Activated T-cell treated with anti-CD3 and anti-CD28 coated beads, Interleukin-2, amount 50 U/mL, for 1 hour (primary cell): ENCODE results near the gene PCID2.
"Not testable (repeated sequence)": the region's sequence is repeated elsewhere in the genome, so short reads cannot be mapped to it uniquely, and the experiment has no call there.

Source experiments
- DNase-seq: peaks from one replicate; pipeline ENCODE4 v3.0.0-alpha.2; 2020

PCID2 gene

DNA sequence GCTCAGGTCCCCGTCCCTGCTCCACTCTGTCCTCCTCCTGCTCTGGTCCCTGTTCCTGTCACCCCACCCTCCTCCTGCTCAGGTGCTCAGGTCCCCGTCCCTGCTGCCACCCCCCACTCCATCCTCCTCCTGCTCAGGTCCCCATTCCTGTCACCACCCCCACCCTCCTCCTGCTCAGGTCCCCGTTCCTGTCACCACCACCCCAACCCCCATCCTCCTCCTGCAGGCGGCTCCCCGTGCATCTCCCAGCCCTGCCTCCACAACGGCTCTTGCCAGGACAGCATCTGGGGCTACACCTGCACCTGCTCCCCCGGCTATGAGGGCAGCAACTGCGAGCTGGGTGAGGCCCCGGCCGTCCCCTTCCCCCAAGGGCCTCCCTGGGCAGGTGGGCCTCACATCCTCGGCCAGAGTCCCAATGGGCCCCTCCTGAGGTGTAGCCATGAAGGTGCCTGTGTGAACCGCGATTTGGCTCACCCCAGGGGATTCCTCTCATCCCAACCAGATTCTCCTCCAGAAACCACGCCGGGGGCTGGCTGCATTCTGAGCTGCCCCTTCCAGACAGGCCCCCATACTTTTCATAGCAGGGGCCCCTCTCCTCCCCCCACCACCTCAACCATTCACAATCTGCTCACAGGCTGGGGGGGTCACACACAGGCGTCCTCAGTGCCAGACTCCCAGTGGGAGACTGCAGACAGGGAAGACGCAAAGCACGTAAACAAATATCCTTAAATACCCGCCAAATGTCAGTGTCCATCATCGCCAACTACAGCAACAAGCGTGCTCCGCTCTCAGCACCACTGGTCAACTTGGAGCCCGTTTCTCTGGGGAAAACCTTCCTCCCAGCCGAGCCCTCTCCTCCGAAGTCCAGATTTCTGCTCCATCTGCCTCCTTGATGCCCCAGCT, 45.4 kb downstream of the PCID2 start:
- no peak for DNase-seq

GRCh38 chr13:113161975-113162374, 46.5 kb downstream of the PCID2 start:
- not testable (repeated sequence) for DNase-seq

- no peak for DNase-seq
Observed at GRCh38 chr13:113161433-113161832, 47.0 kb downstream of the PCID2 start.

DNA sequence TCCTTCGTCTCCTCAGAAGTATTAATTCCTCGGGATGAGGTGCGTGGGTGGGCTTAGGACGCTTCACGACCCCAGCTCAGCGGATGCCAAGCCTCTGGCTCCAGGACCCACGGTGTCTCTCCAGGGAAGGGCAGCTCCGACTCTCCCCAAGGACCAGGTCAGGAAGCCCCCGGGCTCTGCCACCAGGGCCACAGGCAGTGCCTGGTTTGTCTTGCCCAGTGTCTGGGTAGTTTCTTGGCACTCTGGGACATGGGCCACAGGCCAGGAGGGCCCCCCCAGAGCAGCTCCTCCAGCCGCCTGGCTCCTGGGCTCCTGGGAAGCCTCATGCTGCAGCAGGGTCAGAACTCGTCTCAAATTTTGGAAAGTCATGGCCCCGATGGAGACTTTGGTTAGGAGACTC, 47.5 kb downstream of the PCID2 start:
- no peak for DNase-seq

- DNase-seq: no peak
Observed at GRCh38 chr13:113159701-113160100, 48.8 kb downstream of the PCID2 start.

DNA sequence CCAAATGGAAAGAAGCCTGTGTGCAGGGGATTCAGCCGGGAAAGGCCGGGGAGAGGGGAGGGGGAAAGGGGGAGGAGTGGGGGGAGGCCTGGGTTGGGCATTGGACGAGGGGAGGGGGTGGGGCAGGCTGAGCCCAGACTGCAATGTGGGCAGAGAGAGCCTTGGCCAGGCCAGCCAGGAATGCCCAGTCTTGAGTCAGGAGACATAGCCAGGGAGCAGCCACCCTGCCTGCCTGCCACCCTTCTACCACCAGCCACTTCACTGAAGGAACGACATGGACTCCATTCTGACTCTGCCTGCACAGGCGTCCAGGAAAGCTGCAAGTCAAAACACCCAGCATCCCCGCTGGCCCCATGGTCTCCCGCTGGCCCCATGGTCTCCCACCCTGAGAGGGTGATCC, 49.5 kb downstream of the PCID2 start:
- no peak for DNase-seq

DNA sequence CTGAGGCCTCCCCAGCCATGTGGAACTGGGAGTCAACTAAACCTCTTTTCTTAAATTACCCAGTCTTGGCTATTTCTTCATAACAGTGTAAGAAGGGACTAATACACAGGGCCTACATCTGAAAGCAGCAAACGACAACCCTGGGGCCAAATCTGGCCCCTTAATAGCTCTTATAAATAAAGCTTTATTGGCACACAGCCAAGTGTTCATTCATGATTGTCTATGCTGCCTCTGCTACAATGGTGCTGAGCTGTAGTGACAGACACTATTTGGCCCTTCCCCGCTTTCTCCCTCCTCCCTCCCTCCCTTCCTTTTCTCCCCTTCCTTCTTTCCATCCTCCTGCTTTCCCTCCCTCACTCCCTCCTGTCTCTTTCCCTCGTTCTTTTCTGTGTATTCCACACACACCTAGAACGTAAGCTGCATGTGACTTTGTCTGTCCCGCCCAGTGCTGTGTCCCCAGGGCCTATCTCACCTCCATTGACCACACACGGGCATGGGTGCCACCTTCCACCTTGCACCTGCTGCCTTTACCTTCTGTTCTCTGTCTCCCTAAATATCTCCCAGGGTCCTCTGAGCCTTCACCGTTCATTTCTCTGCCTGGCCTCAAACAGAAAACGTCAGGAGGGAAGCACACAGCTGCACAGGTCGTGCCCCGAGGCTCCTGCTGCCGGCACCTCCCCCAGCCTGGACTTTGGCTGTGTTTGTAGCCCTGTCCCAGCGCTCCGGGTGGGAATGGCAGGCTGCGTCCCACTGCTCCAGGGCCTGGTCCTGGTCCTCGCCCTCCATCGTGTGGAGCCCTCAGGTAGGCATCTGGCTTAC, 50.3 kb downstream of the PCID2 start, which contains the start of gene PROZ:
Gene PROZ, plus strand, starts transcription at position 720 of the 819 bp plus-strand sequence. Its CDS starts 13 bp downstream, at position 733.
- no peak for DNase-seq

- DNase-seq: no peak
Observed at GRCh38 chr13:113157206-113157928, 51.1 kb downstream of the PCID2 start.

DNA sequence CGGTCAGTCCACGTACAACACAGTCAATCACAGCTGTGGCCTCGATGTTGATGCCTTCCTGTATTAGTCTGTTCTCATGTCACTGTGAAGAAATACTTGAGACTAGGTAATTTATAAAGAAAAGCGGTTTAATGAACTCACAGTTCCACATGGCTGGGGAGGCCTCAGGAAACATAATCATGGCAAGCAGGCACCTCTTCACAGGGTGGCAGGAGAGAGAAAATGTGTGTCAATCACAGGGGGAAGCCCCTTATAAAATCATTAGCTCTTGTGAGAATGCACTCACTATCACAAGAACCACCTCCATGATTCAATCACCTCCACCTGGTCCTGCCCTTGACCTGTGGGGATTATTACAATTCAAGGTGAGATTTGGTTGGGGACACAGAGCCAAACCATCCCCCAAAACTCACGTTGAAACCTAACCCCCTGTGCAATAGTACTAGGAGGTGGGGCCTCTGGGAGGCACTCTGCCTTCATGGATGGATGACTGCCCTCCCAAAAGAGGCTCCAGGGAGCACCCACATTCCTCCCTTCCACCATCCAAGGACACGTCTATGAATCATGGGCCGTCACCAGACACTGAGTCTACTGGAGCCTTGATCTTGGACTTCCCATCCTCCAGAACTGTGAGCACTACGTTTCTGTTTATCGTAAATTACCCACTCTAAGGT, 52.4 kb downstream of the PCID2 start:
- DNase-seq: no peak

- DNase-seq: no peak
Observed at GRCh38 chr13:113155201-113155600, 53.3 kb downstream of the PCID2 start.

GRCh38 chr13:113153810-113154748, 54.4 kb downstream of the PCID2 start:
- DNase-seq: peak; percentile 74

GRCh38 chr13:113152984-113153809, 55.3 kb downstream of the PCID2 start:
- DNase-seq: peak; percentile 52

GRCh38 chr13:113152691-113152983, 55.8 kb downstream of the PCID2 start:
- no peak for DNase-seq

DNA sequence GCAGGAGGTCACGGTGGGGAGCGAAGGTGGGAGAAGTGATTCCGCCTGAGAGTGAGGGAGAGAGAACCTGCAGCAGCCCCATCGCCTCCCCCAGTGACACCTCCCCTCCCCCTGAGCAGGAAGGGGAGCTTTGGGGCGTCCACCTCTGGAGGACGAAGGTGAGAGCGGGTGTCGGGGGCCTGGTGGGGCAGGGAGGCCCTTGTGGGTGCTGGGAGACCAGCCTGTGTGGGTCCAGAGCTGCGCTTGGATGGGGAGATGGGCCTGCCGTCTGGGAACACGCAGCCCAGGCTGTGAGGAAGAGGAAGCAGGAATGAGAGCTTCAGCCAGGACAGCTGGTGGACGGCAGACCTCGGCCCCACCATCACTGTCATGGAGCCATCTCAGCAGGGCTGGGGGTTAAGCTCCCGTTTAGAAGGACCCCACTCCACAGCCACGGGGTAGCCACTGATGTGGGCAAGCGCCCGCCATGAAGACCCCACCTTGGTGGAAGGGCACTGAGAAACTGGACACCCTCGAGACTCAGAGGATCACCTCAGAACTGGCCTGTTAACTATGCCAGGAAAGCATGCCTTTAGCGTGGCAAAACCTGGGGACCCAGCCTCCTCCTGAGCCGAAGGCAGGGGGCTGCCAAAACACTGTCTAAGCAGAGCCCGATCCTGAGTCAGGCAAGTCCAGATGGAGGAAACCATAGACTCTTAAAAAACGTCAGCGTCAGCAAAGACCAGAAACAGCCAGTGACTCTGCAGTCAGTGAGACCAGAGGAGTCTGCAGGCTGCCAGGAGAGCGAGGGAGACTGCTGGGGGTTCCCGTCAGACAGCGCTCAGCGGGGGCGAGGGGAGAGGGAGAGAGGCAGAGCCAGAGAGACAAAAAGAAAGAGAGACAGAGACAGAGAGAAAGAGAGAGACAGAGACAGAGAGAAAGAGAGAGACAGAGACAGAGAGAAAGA, 56.5 kb downstream of the PCID2 start:
- peak; percentile 36 for DNase-seq

DNA sequence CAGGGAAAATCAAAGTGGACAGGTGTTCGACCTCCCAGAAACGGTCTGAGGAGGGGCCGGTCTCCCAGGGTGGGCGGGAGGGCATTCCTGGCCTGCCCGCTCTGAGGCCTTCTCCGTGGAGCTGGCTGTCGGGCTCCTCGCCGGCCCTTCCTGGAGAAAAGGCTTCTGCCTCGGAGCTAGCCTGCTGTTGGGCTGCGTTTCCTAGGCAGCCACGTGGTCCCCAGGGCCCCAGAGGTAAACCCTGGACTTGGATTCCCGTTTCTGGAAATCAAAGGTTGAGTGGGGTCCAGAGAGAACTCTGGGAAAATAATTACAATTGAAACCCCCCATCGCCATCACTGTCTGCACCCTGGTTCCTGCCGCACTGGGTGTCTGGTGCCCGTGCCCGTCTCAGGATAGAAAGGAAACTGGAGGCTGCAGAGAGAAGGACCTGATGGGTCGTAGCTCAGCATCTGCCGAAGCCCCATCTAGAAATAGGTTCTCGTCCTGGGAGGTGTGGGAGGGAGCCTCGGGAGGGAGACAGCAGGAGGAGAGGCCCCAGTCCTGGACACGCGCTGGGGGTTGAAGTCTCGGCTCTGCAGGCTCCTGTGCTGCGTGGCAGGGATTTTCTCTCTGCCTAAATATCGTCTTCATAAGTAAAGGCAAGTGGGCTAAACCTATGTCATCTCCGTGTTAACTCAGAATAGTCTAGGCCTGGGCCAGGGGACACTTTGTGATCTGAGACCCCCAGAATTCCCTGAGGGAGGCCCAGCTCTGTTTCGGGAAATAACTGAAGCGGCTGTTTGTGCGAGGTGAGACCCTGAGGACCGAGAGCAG, 57.7 kb downstream of the PCID2 start:
- DNase-seq: no peak

DNA sequence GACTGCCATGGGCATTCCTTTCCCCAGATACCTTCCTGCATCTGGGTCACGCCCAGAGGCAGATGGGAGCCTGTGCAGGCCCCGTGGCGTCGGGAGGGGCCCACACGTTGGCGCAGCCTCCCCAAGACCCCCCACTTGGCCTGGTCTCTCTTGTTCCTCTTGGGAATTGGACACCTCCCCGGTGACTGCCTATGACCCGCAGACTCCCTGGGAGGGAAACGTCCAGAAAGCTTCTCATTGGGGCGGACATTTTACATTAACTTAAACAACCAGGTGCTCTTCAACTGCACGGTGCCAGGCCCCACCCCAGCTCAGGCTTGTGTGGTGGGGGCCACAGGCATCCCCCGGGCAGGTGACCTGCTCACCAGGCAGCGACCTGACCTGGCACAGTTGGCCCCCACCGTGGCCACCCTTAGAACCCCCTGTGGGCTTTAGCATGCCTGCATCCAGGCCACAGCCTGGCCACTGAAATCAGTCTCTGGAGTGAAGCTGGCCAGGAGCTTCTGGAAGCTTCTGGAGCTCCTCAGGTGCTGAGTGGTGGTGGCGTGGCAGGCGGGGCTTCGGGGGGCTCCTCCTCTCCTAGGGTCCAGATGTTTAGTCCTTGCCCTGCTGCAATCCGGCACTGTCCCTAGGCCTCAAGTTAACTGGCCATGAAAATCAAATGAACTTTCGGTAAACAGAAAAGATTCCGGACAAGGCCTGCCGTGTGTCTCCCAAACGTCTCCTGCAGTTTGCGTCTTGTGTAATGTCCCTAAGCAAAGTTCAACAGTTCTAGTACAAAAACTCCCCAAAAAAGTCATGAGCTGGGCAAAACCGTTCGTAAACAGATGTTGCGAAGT, 58.5 kb downstream of the PCID2 start:
- DNase-seq: no peak

GRCh38 chr13:113148940-113149503, 59.4 kb downstream of the PCID2 start:
- DNase-seq: no peak
